H54 (cell line): ENCODE measurements around the gene FADD.

ENCODE experiments used
- DNase-seq: peaks from one replicate; pipeline ENCODE4 v3.0.0; 2011; ENCODE audit warnings: low spot score, mixed read lengths; ENCODE audit not compliant: insufficient read length
- FAIRE-seq: peaks from 3 replicates; lab custom pipeline; 2011; peaks lifted over from hg19 to GRCh38; lab: Jason Lieb, UNC
- POLR2A ChIP-seq: IDR thresholded peaks from 2 replicates; pipeline ENCODE4 v1.6.1; 2011; ENCODE audit warnings: low read depth, mild to moderate bottlenecking, low read length

The FADD gene, protein sequence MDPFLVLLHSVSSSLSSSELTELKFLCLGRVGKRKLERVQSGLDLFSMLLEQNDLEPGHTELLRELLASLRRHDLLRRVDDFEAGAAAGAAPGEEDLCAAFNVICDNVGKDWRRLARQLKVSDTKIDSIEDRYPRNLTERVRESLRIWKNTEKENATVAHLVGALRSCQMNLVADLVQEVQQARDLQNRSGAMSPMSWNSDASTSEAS

DNA sequence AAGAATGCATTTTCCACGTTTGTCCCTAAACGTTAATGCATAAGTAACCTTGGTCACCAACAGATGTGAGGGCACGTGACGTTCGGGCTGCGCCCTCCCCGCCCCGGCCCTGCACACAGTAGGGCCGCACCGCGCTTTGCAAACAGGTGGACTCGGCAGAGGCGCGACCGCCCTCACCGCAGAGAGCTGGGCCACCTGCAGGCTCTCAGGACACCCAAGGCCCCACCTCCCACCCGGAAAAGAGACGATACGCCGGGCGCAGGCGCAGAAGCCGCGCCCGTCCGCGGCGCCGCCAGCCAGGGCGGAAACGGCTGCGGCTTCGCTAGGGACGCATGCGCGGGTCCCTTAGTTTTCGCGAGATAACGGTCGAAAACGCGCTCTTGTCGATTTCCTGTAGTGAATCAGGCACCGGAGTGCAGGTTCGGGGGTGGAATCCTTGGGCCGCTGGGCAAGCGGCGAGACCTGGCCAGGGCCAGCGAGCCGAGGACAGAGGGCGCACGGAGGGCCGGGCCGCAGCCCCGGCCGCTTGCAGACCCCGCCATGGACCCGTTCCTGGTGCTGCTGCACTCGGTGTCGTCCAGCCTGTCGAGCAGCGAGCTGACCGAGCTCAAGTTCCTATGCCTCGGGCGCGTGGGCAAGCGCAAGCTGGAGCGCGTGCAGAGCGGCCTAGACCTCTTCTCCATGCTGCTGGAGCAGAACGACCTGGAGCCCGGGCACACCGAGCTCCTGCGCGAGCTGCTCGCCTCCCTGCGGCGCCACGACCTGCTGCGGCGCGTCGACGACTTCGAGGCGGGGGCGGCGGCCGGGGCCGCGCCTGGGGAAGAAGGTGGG lies at the start of gene FADD:
FADD (plus strand) TSS at position 377 of the 831 bp plus-strand sequence; CDS start at position 541, 164 bp downstream.
- FAIRE-seq (no peak), DNase-seq (peak; percentile 93)
- TF ChIP-seq POLR2A = peak; percentile 71

DNA sequence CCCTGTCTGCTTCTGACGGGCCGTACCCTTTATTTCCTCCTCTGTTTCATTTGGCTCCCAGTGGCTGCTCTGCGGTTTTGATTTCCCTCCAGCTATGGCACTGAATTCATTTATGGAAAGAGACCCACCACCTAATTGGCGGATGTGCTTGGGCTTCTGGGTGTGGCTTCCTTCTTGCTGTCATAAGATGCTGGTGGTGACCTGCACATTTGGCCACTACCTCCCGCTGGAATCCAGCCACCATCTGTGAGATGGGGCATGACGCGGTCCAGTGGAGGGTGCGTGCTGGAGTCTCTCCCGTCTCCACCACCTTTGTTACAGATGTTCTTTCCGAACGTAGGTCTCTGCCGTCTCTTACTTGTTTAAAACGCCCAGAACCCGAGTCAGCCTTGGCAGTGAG lies 47.7 kb upstream of the FADD start:
- FAIRE-seq = no peak
- no peak for TF ChIP-seq POLR2A
- no peak for DNase-seq

DNA sequence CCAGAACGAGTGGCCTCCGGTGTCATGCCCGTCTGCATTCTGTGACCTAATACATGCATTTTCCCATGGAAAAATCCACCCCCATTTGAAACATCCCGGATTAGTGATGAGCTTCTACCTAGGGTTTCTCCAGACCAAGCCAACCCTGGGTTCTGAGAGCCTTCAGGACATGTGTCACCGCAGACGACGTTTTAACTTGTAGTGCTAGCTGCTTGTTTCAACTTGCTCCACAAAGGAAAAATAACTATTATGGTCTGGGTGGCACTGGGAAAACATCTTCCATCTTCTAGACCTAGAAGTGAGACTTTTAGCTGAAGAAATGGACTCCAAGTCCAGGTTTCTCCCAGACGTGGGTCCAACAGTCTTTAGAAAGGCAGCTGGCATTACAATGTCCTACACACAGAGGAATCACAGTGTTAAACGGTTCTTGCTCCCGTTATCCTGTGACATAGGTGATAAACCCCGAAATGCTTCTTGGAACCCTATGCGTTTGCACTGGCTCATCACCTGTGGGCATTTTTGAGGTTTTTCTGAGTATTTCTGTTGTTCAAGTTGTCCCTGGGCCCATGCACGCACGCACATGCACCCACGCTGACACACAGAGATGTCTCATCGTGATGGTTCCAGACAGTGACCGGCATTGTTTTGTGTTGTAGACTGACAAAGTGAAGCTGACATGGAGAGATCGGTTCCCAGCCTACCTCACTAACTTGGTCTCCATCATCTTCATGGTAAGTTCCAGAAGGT lies 46.6 kb upstream of the FADD start:
- no peak for TF ChIP-seq POLR2A
- DNase-seq (no peak), FAIRE-seq (no peak)

DNA sequence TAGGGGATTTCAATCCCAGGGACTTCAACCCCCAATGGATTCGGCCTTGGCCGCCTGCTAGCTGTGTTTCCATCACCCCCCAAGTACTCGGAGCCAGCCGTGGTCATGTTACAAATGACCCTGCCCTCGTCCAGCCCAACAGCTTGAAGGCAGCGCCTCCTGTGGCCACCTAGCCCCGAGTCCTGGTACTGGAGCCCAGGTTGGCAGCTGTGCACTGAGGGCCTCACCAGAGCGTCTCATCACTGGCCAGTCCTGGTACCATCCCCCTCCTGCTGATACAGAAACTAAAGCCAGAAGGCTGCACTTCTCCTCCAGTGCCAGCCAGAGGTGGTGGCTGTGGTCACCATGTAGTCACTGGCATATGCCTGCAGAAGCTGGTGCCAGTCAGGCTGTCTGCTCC lies 44.9 kb upstream of the FADD start:
- no peak for FAIRE-seq
- TF ChIP-seq POLR2A = no peak
- peak; percentile 59 for DNase-seq

DNA sequence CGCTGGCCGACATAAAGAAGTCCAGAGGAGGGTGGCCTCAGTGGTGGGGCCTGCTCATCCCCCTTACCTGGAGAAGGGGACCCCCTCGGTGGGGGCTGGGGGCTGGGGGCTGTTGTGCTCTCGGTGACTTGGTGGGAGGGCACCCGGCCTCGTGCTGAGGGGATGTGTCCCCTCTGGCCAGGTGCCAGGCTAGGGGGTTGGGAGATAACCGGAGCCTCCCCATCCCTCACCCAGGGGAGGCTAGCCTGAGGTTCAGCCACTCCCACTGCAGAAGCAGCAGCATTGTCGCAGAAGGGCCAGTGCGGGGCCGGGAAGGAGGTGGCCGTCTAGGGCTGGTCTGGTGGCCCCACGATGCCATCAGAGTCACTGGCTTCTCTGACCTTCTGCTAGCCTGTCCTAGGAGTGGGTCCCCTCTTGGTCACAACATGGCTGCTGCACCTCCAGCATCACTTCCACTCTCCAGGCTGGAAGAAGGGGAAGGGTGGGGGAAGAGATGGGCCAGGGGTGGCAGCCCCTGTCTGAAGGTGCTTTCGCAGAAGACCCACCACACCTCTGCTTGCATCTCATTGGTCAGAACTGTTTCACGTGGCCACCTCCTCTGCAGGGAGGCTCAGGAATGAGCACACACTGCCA lies 44.2 kb upstream of the FADD start:
- no peak for TF ChIP-seq POLR2A
- DNase-seq = no peak
- FAIRE-seq = no peak

DNA sequence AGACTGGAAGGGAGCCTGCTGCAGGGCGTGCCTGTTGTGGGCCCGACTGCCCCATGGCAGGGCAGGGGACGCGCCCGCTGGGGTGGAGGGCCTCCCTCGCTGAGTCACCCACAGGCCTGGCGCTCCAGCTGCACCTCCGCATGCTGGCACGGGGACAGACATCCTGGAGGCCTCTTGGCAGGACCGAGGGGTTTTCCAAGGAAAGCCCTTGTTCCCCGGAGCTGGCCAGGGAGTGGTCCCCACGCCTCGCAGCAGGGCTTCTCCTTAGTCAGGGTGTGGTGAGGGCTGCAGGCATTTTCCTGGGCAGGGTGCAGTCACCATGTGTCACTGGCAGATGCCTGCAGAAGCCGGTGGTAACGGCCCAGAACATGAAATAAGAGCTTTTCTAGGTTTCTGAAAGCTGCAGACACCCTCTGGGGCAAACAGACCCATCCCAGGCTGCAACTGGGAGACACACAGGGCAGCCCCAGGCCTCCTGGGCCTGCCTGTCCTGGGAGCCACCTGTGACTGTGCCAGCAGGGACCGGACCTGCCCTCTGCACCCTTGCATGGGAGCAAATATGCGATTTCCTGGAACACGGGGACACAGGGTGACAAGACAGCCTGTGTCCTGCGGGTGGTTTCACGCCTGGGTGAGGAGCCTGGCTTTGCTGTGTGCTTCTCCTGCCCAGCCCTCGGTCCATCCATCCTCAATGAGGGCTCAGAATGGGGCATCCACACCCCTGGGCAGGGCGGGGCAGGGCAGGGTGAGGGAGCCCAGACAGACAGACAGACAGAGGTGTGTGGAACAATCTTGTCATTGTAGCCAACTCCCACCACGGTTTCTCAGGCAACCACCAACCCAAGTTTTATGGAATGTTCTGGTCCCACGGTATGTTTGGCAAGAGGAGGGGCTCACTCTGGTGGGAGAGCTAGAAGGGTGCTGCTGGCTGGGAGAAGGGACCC lies 43.2 kb upstream of the FADD start:
- no peak; the same call in 1 of the 2 replicates for TF ChIP-seq POLR2A
- FAIRE-seq (peak; percentile 43), DNase-seq (peak; percentile 98)

DNA sequence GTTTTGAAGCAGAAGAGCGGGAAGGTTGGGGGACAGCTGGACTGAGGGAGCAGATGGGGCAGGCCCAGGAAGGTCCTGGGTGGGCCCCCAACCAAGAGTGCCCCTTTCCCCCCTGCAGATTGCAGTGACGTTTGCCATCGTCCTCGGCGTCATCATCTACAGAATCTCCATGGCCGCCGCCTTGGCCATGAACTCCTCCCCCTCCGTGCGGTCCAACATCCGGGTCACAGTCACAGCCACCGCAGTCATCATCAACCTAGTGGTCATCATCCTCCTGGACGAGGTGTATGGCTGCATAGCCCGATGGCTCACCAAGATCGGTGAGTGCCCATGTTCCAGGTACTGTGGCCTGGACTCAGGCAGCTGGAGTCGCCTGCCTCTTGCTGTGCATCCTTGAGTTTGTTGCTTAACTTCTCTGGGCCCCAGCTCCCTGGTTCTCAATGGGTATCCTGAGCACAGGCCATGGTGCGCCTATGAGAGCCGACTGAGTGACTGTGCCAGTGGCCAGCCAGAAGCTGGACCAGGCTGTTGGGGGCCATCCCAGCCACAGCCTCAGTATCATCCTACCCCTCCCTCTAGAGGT lies 42.0 kb upstream of the FADD start:
- no peak for DNase-seq
- TF ChIP-seq POLR2A = no peak
- FAIRE-seq = no peak

DNA sequence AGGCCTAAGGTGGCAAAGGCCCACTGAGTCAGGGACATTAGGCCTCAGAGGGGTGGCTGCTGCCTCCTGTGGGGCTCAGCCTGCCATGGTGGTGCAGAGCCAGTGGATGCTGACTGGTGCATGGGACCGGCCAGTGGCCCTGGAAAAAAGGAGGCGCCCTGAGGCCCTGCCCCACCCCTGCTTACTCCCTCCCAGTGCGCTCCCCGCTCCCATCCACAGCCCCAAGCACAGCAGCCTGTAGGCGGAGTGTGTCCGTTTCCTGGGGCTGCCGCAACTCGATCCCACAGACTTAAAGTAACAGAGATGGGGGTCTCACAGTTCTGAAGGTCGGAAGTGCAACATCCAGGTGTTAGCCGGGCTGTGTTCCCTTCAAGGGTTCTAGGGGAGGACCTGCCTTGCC lies 38.4 kb upstream of the FADD start:
- FAIRE-seq = no peak
- no peak for TF ChIP-seq POLR2A
- DNase-seq = no peak

DNA sequence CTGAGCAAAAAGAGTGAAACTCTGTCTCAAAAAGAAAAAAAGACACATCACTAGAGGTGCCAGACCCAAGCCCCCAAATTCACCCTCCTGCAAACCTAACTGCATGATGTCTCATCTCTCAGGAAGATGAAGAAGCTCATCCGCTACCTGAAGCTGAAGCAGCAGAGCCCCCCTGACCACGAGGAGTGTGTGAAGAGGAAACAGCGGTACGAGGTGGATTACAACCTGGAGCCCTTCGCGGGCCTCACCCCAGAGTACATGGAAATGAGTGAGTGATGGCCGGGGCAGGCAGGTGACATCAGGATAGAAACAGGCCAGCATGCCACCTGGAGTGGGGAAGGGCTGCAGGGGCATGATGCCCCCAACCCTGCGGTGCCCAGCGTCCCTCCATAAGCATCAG lies 36.0 kb upstream of the FADD start:
- DNase-seq (no peak), FAIRE-seq (no peak)
- no peak for TF ChIP-seq POLR2A

DNA sequence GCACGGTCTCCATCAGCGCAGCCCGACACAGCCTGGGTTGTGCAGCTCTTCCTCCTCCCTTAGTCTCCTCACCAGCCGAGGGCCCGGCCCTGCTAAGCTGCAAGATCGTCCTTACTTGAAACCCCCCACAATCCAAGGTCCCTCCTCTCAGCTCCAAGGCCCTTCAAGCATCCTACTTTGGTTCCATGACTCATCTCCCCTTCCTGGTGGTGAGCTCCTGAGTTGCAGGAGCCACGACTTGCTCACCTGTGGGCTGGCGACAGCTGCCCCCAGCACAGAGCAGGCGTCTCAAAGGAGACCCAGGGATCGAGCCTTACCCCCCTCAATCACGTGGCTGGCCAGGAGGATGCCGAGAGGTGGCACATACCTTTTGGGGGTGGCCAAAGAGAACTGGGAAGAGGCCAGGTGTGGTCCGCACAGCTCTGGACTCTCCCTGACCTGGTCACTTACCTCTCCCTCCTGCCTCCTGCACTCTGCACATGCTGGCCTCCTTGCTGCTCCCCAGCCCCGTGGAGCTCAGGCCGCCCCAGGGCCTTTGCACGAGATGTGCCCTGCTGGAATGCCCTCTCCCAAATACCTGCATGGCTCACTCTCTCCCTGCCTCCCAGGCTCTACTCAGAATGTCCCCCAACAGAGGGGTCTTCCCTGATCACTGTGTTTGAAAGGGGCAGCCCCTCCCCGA lies 35.2 kb upstream of the FADD start:
- no peak for DNase-seq
- FAIRE-seq = no peak
- no peak for TF ChIP-seq POLR2A

DNA sequence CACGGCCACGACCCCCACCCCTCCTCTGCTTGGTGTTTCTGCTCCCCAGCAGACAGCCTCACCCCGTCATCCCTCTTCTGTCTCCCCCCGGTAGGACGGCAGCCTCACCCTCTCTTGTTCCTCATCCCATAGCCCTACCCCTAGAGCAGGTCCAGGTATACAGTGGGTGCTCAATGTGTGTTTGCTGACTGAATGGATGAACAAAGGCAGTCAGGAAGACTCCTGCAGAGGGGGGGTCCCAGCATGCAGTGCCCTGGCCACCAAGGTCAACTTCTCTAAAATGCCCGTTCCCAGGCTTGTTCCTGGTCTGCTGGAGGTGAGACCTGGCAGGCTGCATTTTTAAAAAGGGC lies 34.7 kb upstream of the FADD start:
- no peak for FAIRE-seq
- no peak for TF ChIP-seq POLR2A
- no peak for DNase-seq

DNA sequence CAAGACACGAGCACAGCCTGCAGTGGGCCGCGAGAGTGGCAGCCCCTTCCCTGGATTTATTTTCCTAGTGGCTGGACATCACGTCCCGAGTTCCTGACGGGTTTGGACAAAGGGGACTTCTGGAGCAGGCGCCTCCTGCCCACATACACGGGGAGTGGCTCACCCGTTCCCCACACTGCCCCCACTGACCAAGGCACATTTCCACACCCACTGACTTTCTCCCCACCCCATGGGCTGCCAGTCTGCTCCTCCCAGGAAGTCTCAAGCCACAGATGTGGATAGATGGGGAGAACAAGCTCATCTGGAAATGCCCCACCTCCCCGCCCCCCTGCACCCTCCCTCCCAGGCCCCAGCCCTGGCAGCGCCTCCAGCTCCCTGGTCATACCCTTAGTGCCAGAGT lies 34.0 kb upstream of the FADD start:
- no peak for DNase-seq
- no peak for TF ChIP-seq POLR2A
- no peak for FAIRE-seq
